Measurements from ENCODE around the gene HDC. TPM values are rescaled to one million over a fixed set of nuclear protein-coding genes. Genes with fewer than 3 reads are reported as not detected.

HDC gene
- total RNA-seq, 4 donors from 2014 or later, result 1.4 to 8.8 (median 3.3) TPM; not detected in 1

DNA sequence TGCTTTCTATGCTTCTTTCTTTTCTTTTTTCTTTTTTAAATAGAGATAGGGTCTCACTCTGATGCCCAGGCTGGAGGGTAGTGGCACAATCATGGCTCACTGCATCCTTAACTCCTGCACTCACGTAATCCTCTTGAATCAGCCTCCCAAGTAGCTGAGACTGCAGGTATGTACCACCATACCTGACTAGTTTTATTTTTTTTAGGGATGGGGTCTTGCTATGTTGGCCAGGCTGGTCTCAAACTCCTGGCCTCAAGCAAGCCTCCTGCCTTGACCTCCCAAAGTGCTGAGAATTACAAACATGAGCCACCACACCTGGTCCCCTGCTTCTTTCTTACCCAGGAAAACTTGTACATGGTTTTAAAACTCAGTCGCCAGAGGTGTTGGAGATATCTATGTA is 24.2 kb upstream of the HDC start:
- TF ChIP-seq, protein P1, sequence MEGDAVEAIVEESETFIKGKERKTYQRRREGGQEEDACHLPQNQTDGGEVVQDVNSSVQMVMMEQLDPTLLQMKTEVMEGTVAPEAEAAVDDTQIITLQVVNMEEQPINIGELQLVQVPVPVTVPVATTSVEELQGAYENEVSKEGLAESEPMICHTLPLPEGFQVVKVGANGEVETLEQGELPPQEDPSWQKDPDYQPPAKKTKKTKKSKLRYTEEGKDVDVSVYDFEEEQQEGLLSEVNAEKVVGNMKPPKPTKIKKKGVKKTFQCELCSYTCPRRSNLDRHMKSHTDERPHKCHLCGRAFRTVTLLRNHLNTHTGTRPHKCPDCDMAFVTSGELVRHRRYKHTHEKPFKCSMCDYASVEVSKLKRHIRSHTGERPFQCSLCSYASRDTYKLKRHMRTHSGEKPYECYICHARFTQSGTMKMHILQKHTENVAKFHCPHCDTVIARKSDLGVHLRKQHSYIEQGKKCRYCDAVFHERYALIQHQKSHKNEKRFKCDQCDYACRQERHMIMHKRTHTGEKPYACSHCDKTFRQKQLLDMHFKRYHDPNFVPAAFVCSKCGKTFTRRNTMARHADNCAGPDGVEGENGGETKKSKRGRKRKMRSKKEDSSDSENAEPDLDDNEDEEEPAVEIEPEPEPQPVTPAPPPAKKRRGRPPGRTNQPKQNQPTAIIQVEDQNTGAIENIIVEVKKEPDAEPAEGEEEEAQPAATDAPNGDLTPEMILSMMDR (IDR thresholded peaks at IDR 0.05; ENCODE audit: low read depth), result no peak

DNA sequence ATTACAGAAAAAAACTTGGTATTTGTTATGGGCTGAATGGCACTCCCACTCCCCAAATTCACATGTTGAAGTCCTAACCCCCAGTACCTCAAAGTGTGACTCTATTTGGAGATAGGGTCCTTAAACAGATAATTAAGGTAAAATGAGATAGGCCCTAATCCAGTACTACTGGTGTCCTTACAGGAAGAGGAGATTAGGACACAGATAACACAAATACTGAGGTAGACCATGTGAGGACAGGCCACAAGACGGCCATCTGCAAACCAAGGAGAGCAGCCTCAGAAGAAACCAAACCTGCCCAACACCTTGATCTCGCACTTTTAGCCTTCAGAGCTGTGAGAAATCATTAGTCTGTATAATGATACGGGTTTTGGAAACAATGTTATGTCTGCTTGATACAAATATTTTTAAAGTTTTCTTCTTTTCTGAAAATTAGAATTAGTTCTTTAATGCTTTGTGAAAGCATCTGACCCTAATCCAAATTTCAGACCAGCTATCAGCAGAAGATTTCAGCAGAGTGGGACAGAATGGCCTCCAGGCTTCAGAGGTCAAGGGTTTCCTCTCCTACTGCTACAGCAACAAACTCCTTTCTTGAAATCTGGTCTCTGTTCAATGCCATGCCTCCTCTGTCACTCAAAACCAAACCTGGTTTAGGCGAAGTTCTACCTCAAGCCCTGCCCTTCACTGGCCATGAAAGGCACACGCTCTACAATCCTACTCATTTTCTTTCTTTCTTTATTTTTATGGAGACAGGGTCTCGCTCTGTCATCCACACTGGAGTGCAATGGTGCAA is 22.0 kb upstream of the HDC start:
- TF ChIP-seq, protein P1 (IDR thresholded peaks at IDR 0.05; ENCODE audit: low read depth), result no peak

DNA sequence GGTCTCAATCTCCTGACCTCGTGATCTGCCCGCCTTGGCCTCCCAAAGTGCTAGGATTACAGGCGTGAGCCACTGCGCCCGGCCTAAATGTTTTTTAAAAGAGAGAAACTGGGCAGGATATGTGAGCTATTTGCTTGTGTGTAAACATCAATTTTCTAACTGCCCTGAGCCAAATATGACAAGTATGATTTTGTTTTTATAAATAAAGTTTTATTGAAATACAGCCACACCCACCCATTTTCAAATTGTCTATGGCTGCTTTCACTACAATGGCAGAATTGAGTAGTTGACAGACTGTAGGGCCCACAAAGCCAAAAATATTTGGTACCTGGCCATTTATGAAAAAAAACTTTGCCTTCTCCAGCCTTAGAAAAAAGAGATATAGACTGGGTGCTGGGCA is 15.9 kb upstream of the HDC start:
- TF ChIP-seq, protein P1 (IDR thresholded peaks at IDR 0.05; ENCODE audit: low read depth), result no peak

DNA sequence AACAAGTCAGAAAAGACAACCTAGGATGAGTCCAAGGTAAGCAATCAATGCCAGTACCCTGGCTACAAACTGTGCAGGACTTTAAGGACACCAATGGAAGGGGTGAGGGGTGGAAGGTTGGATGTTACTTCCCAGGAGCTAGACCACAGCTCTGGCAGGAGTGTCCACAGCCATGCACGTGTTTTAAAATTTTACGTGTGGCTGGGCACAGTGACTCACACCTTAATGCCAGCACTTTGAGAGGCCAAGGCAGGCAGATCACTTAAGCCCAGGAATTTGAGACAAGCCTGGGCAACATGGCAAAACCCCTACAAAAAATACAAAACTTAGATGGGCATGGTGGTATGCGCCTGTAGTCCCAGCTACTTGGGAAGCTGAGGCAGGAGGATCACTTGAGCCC is 14.7 kb upstream of the HDC start:
- TF ChIP-seq, protein P1 (IDR thresholded peaks at IDR 0.05; ENCODE audit: low read depth), result no peak

DNA sequence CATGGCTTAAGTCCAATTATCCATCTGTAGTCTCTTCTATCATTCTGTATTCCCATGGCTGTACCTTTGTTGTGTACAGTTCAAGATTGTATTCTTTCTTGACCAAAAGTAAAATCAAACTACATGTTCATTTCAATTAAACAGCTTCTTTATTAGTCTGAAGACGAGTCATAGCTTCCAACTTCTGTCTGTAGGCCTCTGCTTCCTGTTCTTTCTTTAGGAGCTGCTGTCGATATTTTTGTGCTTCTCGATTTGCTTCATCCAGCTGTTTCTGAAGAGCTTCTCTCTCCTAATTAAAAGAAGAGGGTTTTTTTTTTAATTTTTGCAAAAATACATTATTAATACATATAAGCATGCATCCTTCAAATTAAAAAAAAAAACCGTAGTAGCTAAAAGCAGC is 13.0 kb upstream of the HDC start:
- TF ChIP-seq, protein P1 (IDR thresholded peaks at IDR 0.05; ENCODE audit: low read depth), result no peak

DNA sequence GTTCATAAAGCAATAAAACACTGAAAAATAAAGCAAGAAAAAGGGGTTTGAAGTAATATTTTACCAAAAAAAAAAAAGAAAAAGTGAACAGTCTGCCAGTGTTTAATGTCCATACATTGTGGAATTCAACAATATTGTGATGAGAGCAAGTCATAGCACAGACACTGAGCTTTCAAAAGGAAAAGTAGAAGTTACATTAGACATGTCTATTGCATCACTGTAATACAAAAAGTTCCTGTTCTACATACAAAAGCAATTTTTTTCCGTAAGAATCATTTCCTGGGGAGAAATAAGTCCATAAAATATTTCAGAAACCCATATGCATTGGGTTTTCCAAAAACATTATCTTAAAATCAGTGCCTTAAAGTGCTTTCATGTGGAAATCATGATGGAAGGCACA is 11.8 kb upstream of the HDC start:
- TF ChIP-seq, protein P1 (IDR thresholded peaks at IDR 0.05; ENCODE audit: low read depth), result no peak

DNA sequence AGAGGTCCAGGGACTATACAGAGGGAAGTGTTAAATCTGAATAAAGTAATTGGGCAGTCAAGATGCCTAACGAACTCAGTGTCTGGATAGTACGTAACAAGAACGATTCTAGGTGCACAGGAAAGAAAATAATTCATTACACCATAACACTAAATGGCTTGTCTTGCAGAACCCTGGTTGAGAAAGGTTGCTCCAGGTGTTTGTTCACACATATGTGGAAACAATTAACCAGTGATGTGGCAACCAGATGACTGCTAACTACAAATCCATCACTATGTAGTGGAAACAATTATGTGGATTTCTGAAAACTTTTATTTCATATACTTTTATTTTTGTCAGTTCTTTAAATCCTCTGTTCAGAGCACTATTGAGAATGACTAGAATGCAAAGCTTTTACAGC is 10.4 kb upstream of the HDC start:
- TF ChIP-seq, protein P1 (IDR thresholded peaks at IDR 0.05; ENCODE audit: low read depth), result no peak

Measured in subcutaneous adipose tissue (tissue), 4 donors.